ENCODE measurements around the gene HHIPL1.

Gene HHIPL1

GRCh38 chr14:99619835-99620834 is 24.8 kb upstream of the HHIPL1 start:
- Histone ChIP-seq H3K4me1 (ENCODE audit: insufficient read depth, low read length) (peaks cover 7% of the 10 kb centered on the region; the same call in 1 of the 2 replicates), H3K36me3 (ENCODE audit: insufficient read depth, low read length) (no peaks in the 10 kb centered on the region), H3K9ac (ENCODE audit: low read depth, low read length) (no peak overlapping the region), H3K9me3 (ENCODE audit: control insufficient read depth, insufficient read depth, low read length) (no peaks in the 10 kb centered on the region)

- Histone ChIP-seq H3K9me3 (ENCODE audit: control insufficient read depth, insufficient read depth, low read length) (no peaks in the 10 kb centered on the region), H3K36me3 (ENCODE audit: insufficient read depth, low read length) (no peaks in the 10 kb centered on the region)
These were observed 23.0 kb upstream of the HHIPL1 start for GRCh38 chr14:99621948-99622347.

GRCh38 chr14:99624024-99624423 is 20.9 kb upstream of the HHIPL1 start:
- Histone ChIP-seq H3K36me3 (ENCODE audit: insufficient read depth, low read length) (no peaks in the 10 kb centered on the region), H3K9me3 (ENCODE audit: control insufficient read depth, insufficient read depth, low read length) (no peaks in the 10 kb centered on the region), H3K4me1 (ENCODE audit: insufficient read depth, low read length) (peaks cover 7% of the 10 kb centered on the region; the same call in 1 of the 2 replicates), H3K9ac (ENCODE audit: low read depth, low read length) (no peak overlapping the region)

More at GRCh38 chr14:99621948-99622347, 23.0 kb upstream of the HHIPL1 start:
- Histone ChIP-seq H3K9ac (ENCODE audit: low read depth, low read length) (no peak overlapping the region), H3K4me1 (ENCODE audit: insufficient read depth, low read length) (peaks cover 7% of the 10 kb centered on the region; the same call in 1 of the 2 replicates)

GRCh38 chr14:99624971-99625370 is 20.0 kb upstream of the HHIPL1 start:
- H3K36me3 ChIP-seq (ENCODE audit: insufficient read depth, low read length) = no peaks in the 10 kb centered on the region
- peaks cover 3% of the 10 kb centered on the region; the same call in 1 of the 2 replicates for H3K4me1 ChIP-seq (ENCODE audit: insufficient read depth, low read length)
- H3K9ac ChIP-seq (ENCODE audit: low read depth, low read length) = no peak overlapping the region
- H3K9me3 ChIP-seq (ENCODE audit: control insufficient read depth, insufficient read depth, low read length) = no peaks in the 10 kb centered on the region

- Histone ChIP-seq H3K36me3 (ENCODE audit: insufficient read depth, low read length) (no peaks in the 10 kb centered on the region), H3K9me3 (ENCODE audit: control insufficient read depth, insufficient read depth, low read length) (no peaks in the 10 kb centered on the region), H3K4me1 (ENCODE audit: insufficient read depth, low read length) (no peaks in the 10 kb centered on the region), H3K9ac (ENCODE audit: low read depth, low read length) (no peak overlapping the region)
These were observed 19.5 kb upstream of the HHIPL1 start for GRCh38 chr14:99625476-99625875.

GRCh38 chr14:99626041-99626648 is 18.8 kb upstream of the HHIPL1 start:
- Histone ChIP-seq H3K36me3 (ENCODE audit: insufficient read depth, low read length) (no peaks in the 10 kb centered on the region), H3K9me3 (ENCODE audit: control insufficient read depth, insufficient read depth, low read length) (no peaks in the 10 kb centered on the region), H3K4me1 (ENCODE audit: insufficient read depth, low read length) (no peaks in the 10 kb centered on the region), H3K9ac (ENCODE audit: low read depth, low read length) (no peak overlapping the region)

- H3K9me3 ChIP-seq (ENCODE audit: control insufficient read depth, insufficient read depth, low read length) = no peaks in the 10 kb centered on the region
- H3K4me1 ChIP-seq (ENCODE audit: insufficient read depth, low read length) = no peaks in the 10 kb centered on the region
- no peak overlapping the region for H3K9ac ChIP-seq (ENCODE audit: low read depth, low read length)
- no peaks in the 10 kb centered on the region for H3K36me3 ChIP-seq (ENCODE audit: insufficient read depth, low read length)
These were observed 17.8 kb upstream of the HHIPL1 start for GRCh38 chr14:99627100-99627499.

- H3K9ac ChIP-seq (ENCODE audit: low read depth, low read length) = no peak overlapping the region
- no peaks in the 10 kb centered on the region for H3K9me3 ChIP-seq (ENCODE audit: control insufficient read depth, insufficient read depth, low read length)
- H3K4me1 ChIP-seq (ENCODE audit: insufficient read depth, low read length) = no peaks in the 10 kb centered on the region
- no peaks in the 10 kb centered on the region for H3K36me3 ChIP-seq (ENCODE audit: insufficient read depth, low read length)
These were observed 17.2 kb upstream of the HHIPL1 start for GRCh38 chr14:99627510-99628381.

GRCh38 chr14:99628887-99629618 is 15.9 kb upstream of the HHIPL1 start:
- Histone ChIP-seq H3K36me3 (ENCODE audit: insufficient read depth, low read length) (no peaks in the 10 kb centered on the region), H3K9me3 (ENCODE audit: control insufficient read depth, insufficient read depth, low read length) (no peaks in the 10 kb centered on the region), H3K4me1 (ENCODE audit: insufficient read depth, low read length) (no peaks in the 10 kb centered on the region), H3K9ac (ENCODE audit: low read depth, low read length) (no peak overlapping the region)

- no peaks in the 10 kb centered on the region for H3K9me3 ChIP-seq (ENCODE audit: control insufficient read depth, insufficient read depth, low read length)
- H3K4me1 ChIP-seq (ENCODE audit: insufficient read depth, low read length) = no peaks in the 10 kb centered on the region
- H3K36me3 ChIP-seq (ENCODE audit: insufficient read depth, low read length) = no peaks in the 10 kb centered on the region
- no peak overlapping the region for H3K9ac ChIP-seq (ENCODE audit: low read depth, low read length)
These were observed 14.7 kb upstream of the HHIPL1 start for GRCh38 chr14:99630202-99630601.

GRCh38 chr14:99632410-99633035 is 12.4 kb upstream of the HHIPL1 start:
- H3K4me1 ChIP-seq (ENCODE audit: insufficient read depth, low read length) = no peaks in the 10 kb centered on the region
- no peaks in the 10 kb centered on the region for H3K36me3 ChIP-seq (ENCODE audit: insufficient read depth, low read length)
- H3K9me3 ChIP-seq (ENCODE audit: control insufficient read depth, insufficient read depth, low read length) = no peaks in the 10 kb centered on the region
- H3K9ac ChIP-seq (ENCODE audit: low read depth, low read length) = no peak overlapping the region

GRCh38 chr14:99633141-99633540 is 11.8 kb upstream of the HHIPL1 start:
- H3K9me3 ChIP-seq (ENCODE audit: control insufficient read depth, insufficient read depth, low read length) = no peaks in the 10 kb centered on the region
- H3K4me1 ChIP-seq (ENCODE audit: insufficient read depth, low read length) = no peaks in the 10 kb centered on the region
- no peak overlapping the region for H3K9ac ChIP-seq (ENCODE audit: low read depth, low read length)
- no peaks in the 10 kb centered on the region for H3K36me3 ChIP-seq (ENCODE audit: insufficient read depth, low read length)

- no peaks in the 10 kb centered on the region for H3K36me3 ChIP-seq (ENCODE audit: insufficient read depth, low read length)
- no peaks in the 10 kb centered on the region for H3K4me1 ChIP-seq (ENCODE audit: insufficient read depth, low read length)
- H3K9me3 ChIP-seq (ENCODE audit: control insufficient read depth, insufficient read depth, low read length) = no peaks in the 10 kb centered on the region
- H3K9ac ChIP-seq (ENCODE audit: low read depth, low read length) = no peak overlapping the region
These were observed 11.0 kb upstream of the HHIPL1 start for GRCh38 chr14:99633918-99634317.
